SK-N-SH (cell line): ENCODE results near the gene MTPN. TPM values are rescaled to one million over a fixed set of nuclear protein-coding genes. Genes with fewer than 3 reads are reported as not detected.

Source experiments
- CTCF ChIA-PET: fragments of 300-600, 350-600 bp; formaldehyde crosslinking; extraction: SDS; loops from one replicate; lab custom pipeline; 2021; lab: Yijun Ruan, JAX
- POLR2A ChIA-PET: fragments of 350-600 bp; sonication (Branson Sonifier 250); formaldehyde crosslinking; extraction: SDS; loops from one replicate; lab custom pipeline; 2020; ENCODE audit warnings: antibody characterized with exemption, inconsistent platforms; lab: Yijun Ruan, JAX
- DNase-seq: peaks from one replicate; pipeline ENCODE4 v3.0.0; 2012
- H2AFZ ChIP-seq: fragments of 200-600 bp; sonication (generic); 2 replicates; pipeline ENCODE4 v1.8.1; 2016; ENCODE audit warnings: antibody characterized with exemption, mild to moderate bottlenecking, low read depth
- H3F3A ChIP-seq: fragments of 200-600 bp; sonication (generic); replicated peaks from 2 replicates; pipeline ENCODE3; 2016; ENCODE audit warnings: antibody characterized with exemption, mild to moderate bottlenecking; ENCODE audit not compliant: insufficient read depth
- H3K27ac ChIP-seq, 2 experiments: fragments of 200-500 bp in 1 of 2; fragments of 200-600 bp in 1 of 2; sonication (Bioruptor generic) in 1 of 2; sonication (generic), shearing (Covaris generic) in 1 of 2; 2 replicates each; pipeline versions ENCODE4 v1.5.1 to v1.6.1; 2014 to 2016; ENCODE audit warnings: low read depth in 2 of 2, inconsistent platforms in 1 of 2, low read length in 1 of 2, mild to moderate bottlenecking in 1 of 2, mixed read lengths in 1 of 2
- H3K27me3 ChIP-seq: fragments of 200-600 bp; sonication (generic), shearing (Covaris generic); 2 replicates; pipeline ENCODE4 v1.6.1; 2016; ENCODE audit warnings: mixed run types; ENCODE audit not compliant: insufficient read depth
- H3K36me3 ChIP-seq, 2 experiments: fragments of 200-500 bp in 1 of 2; fragments of 200-600 bp in 1 of 2; sonication (Bioruptor generic) in 1 of 2; sonication (generic) in 1 of 2; replicated peaks in 1 of 2; 2 replicates each; pipeline versions ENCODE3 to v1.5.1; 2014 to 2016; ENCODE audit warnings: low read length in 1 of 2, mild to moderate bottlenecking in 1 of 2; ENCODE audit not compliant: insufficient read depth in 2 of 2, control insufficient read depth in 1 of 2
- H3K4me1 ChIP-seq, 2 experiments: fragments of 200-500 bp in 1 of 2; fragments of 200-600 bp in 1 of 2; sonication (Bioruptor generic) in 1 of 2; sonication (generic), shearing (Covaris generic) in 1 of 2; 2 replicates each; pipeline versions ENCODE4 v1.5.1 to v1.6.1; 2014 to 2016; ENCODE audit warnings: low read depth in 1 of 2, low read length in 1 of 2, mixed run types in 1 of 2; ENCODE audit not compliant: insufficient read depth in 2 of 2, control insufficient read depth in 1 of 2
- H3K4me2 ChIP-seq: fragments of 200-600 bp; sonication (generic), shearing (Covaris generic); 2 replicates; pipeline ENCODE4 v1.6.1; 2017; ENCODE audit warnings: mixed run types
- H3K4me3 ChIP-seq, 2 experiments: fragments of 200-500 bp in 1 of 2; fragments of 200-600 bp in 1 of 2; sonication (Bioruptor generic) in 1 of 2; sonication (generic), shearing (Covaris generic) in 1 of 2; 2 replicates each; pipeline versions ENCODE4 v1.5.1 to v1.8.1; 2014 to 2016; ENCODE audit warnings: low read depth in 2 of 2, inconsistent platforms in 1 of 2, low read length in 1 of 2, mild to moderate bottlenecking in 1 of 2, mixed read lengths in 1 of 2, moderate library complexity in 1 of 2
- H3K79me2 ChIP-seq: fragments of 200-600 bp; sonication (generic); 2 replicates; pipeline ENCODE4 v1.8.1; 2017; ENCODE audit warnings: mild to moderate bottlenecking; ENCODE audit not compliant: insufficient read depth
- H3K9ac ChIP-seq: fragments of 200-600 bp; sonication (generic); 2 replicates; pipeline ENCODE4 v1.6.1; 2017; ENCODE audit warnings: mixed run types
- H3K9me2 ChIP-seq: fragments of 200-600 bp; sonication (generic); 2 replicates; pipeline ENCODE4 v1.6.1; 2017; ENCODE audit warnings: mixed run types
- H3K9me3 ChIP-seq: fragments of 200-600 bp; sonication (generic); 2 replicates; pipeline ENCODE4 v1.6.1; 2017; ENCODE audit warnings: mixed run types, mild to moderate bottlenecking, moderate library complexity
- H4K20me1 ChIP-seq: fragments of 200-600 bp; sonication (generic); 2 replicates; pipeline ENCODE4 v1.6.1; 2017; ENCODE audit warnings: mild to moderate bottlenecking, mixed run types; ENCODE audit not compliant: insufficient read depth
- CHD2 ChIP-seq: fragments of 150-350 bp; IDR thresholded peaks from 2 replicates; pipeline ENCODE4 v1.6.1; 2018; ENCODE audit warnings: low read length; ENCODE audit not compliant: partially characterized antibody
- CTCF ChIP-seq: fragments of 200-600 bp; sonication (generic); IDR thresholded peaks from 2 replicates; pipeline ENCODE4 v1.6.1; 2017; ENCODE audit warnings: antibody characterized with exemption, mild to moderate bottlenecking, moderate library complexity
- ELF1 ChIP-seq: IDR thresholded peaks from 2 replicates; pipeline ENCODE4 v1.4.0; 2012
- EP300 ChIP-seq, 2 experiments: IDR thresholded peaks; 2 replicates each; pipeline versions ENCODE4 v1.4.0 to v1.6.1; 2012; ENCODE audit warnings: borderline replicate concordance in 1 of 2, low read depth in 1 of 2, low read length in 1 of 2
- FOSL2 ChIP-seq: IDR thresholded peaks from 2 replicates; pipeline ENCODE4 v1.4.0; 2012; ENCODE audit warnings: low read depth, mild to moderate bottlenecking, moderate library complexity, borderline replicate concordance
- FOXJ3 ChIP-seq: sonication (generic); formaldehyde crosslinking; IDR thresholded peaks from 2 replicates; pipeline ENCODE4 v1.5.1; 2020; ENCODE audit warnings: mild to moderate bottlenecking, missing genetic modification reagents
- GABPA ChIP-seq: IDR thresholded peaks from 2 replicates; pipeline ENCODE4 v1.4.0; 2012; ENCODE audit warnings: low read depth, mild to moderate bottlenecking
- MAX ChIP-seq: IDR thresholded peaks from 2 replicates; pipeline ENCODE4 v1.4.0; 2012; ENCODE audit warnings: low read depth
- MEF2A ChIP-seq: IDR thresholded peaks from 2 replicates; pipeline ENCODE4 v1.4.0; 2012; ENCODE audit warnings: low read depth, borderline replicate concordance
- MXI1 ChIP-seq: IDR thresholded peaks from 2 replicates; pipeline ENCODE4 v1.6.1; 2012; ENCODE audit warnings: mild to moderate bottlenecking, low read depth, low read length, improper control_type of control experiment
- NFIC ChIP-seq: IDR thresholded peaks from 2 replicates; pipeline ENCODE4 v1.4.0; 2012; ENCODE audit warnings: borderline replicate concordance
- PBX3 ChIP-seq: IDR thresholded peaks from 2 replicates; pipeline ENCODE4; 2012
- RAD21 ChIP-seq: IDR thresholded peaks from 2 replicates; pipeline ENCODE4 v1.6.1; 2012; ENCODE audit warnings: mild to moderate bottlenecking, low read length
- RCOR1 ChIP-seq: fragments of 150-350 bp; IDR thresholded peaks from 2 replicates; pipeline ENCODE4 v1.6.1; 2017; ENCODE audit warnings: antibody characterized with exemption, low read length
- RFX5 ChIP-seq: IDR thresholded peaks from 2 replicates; pipeline ENCODE4 v1.6.1; 2012; ENCODE audit warnings: mild to moderate bottlenecking, improper control_type of control experiment, low read length
- RXRA ChIP-seq: IDR thresholded peaks from 2 replicates; pipeline ENCODE4 v1.4.0; 2012; ENCODE audit warnings: low read depth, mild to moderate bottlenecking, borderline replicate concordance
- SMC3 ChIP-seq: IDR thresholded peaks from 2 replicates; pipeline ENCODE4 v1.6.1; 2012; ENCODE audit warnings: low read depth, low read length, improper control_type of control experiment
- TAF1 ChIP-seq: IDR thresholded peaks from 2 replicates; pipeline ENCODE4 v1.6.1; 2012; ENCODE audit warnings: low read depth, mild to moderate bottlenecking, low read length, moderate library complexity, borderline replicate concordance
- TEAD4 ChIP-seq: IDR thresholded peaks from 2 replicates; pipeline ENCODE4 v1.4.0; 2012; ENCODE audit warnings: mild to moderate bottlenecking, borderline replicate concordance; ENCODE audit not compliant: insufficient read depth
- USF2 ChIP-seq: fragments of 150-350 bp; IDR thresholded peaks from 2 replicates; pipeline ENCODE4 v1.6.1; 2017; ENCODE audit warnings: antibody characterized with exemption, low read length, low read depth, borderline replicate concordance
- WGBS: methylation state at CpG from one replicate; pipeline ENCODE4 v1.1.6; 2017; ENCODE audit warnings: low lambda C conversion rate; 5-methylcytosine and 5-hydroxymethylcytosine counted together
- polyA plus RNA-seq, 3 experiments: library from polyadenylated mRNA; depleted of rRNA; stranded (reverse); fragments of >200 nt; gene quantifications; 2 replicates each; pipeline ENCODE4 v1.2.3, GENCODE V29; 2012
- TF ChIP-seq, protein P1 (sequence below): IDR thresholded peaks from 2 replicates; pipeline ENCODE4 v1.4.0; 2012; ENCODE audit warnings: low read depth, borderline replicate concordance

The MTPN gene
- polyA plus RNA-seq, 1 of the 3 experiments (the other 2 are of a cell fraction) = 135 TPM

DNA sequence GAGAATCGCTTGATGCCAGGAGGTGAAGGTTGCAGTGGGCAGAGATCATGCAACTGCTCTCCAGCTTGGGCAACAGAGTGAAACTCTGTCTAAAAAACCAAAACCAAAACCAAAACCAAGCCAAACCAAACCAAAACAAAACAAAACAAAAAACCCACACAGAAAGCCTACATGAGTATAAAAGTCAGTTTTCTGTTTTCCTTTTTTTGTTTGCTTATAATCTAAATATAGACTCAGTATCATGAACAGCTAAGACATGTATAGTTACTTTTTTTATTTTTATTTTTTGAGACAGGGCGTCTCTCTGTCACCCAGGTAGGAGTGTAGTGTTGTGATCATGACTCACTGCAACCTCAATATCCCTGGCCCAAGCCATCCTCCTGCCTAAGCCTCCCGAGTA is 16.8 kb upstream of the MTPN start:
- Histone ChIP-seq H3K9me3 (no peaks in the 10 kb centered on the region), H3K4me1 (no peaks in the 10 kb centered on the region), H2AFZ (no peak overlapping the region), H3K4me2 (no peak overlapping the region), H3K9ac (no peak overlapping the region), H3K27me3 (no peaks in the 10 kb centered on the region), H3F3A (no peaks in the 10 kb centered on the region), H3K27ac (no peak overlapping the region), H3K4me3 (no peak overlapping the region), H4K20me1 (no peaks in the 10 kb centered on the region), H3K36me3 (no peaks in the 10 kb centered on the region), H3K9me2 (no peaks in the 10 kb centered on the region), H3K79me2 (no peaks in the 10 kb centered on the region)
- no peak for TF ChIP-seq RFX5
- no peak for TF ChIP-seq TEAD4
- TF ChIP-seq, protein P1, sequence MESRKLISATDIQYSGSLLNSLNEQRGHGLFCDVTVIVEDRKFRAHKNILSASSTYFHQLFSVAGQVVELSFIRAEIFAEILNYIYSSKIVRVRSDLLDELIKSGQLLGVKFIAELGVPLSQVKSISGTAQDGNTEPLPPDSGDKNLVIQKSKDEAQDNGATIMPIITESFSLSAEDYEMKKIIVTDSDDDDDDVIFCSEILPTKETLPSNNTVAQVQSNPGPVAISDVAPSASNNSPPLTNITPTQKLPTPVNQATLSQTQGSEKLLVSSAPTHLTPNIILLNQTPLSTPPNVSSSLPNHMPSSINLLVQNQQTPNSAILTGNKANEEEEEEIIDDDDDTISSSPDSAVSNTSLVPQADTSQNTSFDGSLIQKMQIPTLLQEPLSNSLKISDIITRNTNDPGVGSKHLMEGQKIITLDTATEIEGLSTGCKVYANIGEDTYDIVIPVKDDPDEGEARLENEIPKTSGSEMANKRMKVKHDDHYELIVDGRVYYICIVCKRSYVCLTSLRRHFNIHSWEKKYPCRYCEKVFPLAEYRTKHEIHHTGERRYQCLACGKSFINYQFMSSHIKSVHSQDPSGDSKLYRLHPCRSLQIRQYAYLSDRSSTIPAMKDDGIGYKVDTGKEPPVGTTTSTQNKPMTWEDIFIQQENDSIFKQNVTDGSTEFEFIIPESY = no peak
- no peak for TF ChIP-seq RXRA
- no peak for TF ChIP-seq CTCF
- TF ChIP-seq CHD2 = no peak
- TF ChIP-seq GABPA = no peak
- no peak for TF ChIP-seq NFIC
- POLR2A ChIA-PET = no interaction called here
- CTCF ChIA-PET = interaction anchor here (1.0 to 4.1 kb wide), 5 partner anchors 15 to 1461 kb away, joined by 3 to 26 read pairs (median 5); partner anchors contain the start of gene MTPN
- DNase-seq = no peak
- whole genome bisulfite sequencing = 84% methylated on average over 3 of the region's 3 CpGs

DNA sequence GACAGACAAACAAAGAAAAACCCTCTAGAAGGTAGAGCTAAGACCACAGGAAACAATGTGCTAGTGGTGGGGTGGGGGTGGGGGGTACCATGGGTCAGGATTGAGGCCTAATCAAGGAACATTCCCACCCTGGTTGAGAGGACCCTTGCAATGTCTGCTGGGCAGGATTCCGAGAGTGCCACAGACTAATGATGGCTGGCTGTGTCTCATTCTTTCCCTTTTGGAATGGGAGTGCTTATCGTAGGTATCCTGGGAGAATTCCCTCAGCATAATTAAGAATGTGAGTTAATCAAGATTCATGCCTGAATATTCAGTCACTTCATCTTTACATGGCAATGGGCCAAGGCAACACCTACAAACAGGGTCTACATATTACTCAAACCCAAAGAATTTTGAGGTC is 14.7 kb upstream of the MTPN start:
- no peak for TF ChIP-seq RAD21
- TF ChIP-seq SMC3 = no peak
- TF ChIP-seq PBX3 = no peak
- no peak for TF ChIP-seq TAF1
- no peak for TF ChIP-seq USF2
- no peak for TF ChIP-seq FOSL2
- TF ChIP-seq NFIC = no peak
- no peak for TF ChIP-seq RCOR1
- no peak for TF ChIP-seq MXI1
- no peak for TF ChIP-seq EP300 (IDR thresholded peaks at IDR 0.05; ENCODE audit: borderline replicate concordance in 1 of 2, low read depth in 1 of 2, low read length in 1 of 2)
- TF ChIP-seq MAX = no peak
- TF ChIP-seq MEF2A = no peak
- TF ChIP-seq FOXJ3 (CRISPR knock-in tag) = no peak
- no peak for TF ChIP-seq ELF1
- no peak for TF ChIP-seq RFX5
- TF ChIP-seq, all 33 proteins: peak for 0
- Histone ChIP-seq H3K9me2 (no peaks in the 10 kb centered on the region), H4K20me1 (no peaks in the 10 kb centered on the region), H3K4me3 (no peak overlapping the region), H3K4me2 (no peak overlapping the region), H3K27me3 (no peaks in the 10 kb centered on the region), H3K9ac (no peak overlapping the region), H3K79me2 (no peaks in the 10 kb centered on the region), H3K9me3 (no peaks in the 10 kb centered on the region), H2AFZ (peak overlapping the region; percentile 1; the same call in 1 of the 2 replicates), H3K27ac (no peak overlapping the region), H3K4me1 (no peaks in the 10 kb centered on the region), H3K36me3 (no peaks in the 10 kb centered on the region), H3F3A (no peaks in the 10 kb centered on the region)
- ChIA-PET POLR2A (no interaction called here), CTCF (no interaction called here)
- WGBS = 79% methylated on average over 2 of the region's 2 CpGs
- DNase-seq = no peak
